Hippocampal formation (tissue), 2 donors: ENCODE results near the gene LFNG.

Source experiments
- DNase-seq, 2 donors: peaks; one replicate each; lab custom pipeline; 2025; lab: John Stamatoyannopoulos, UW

The LFNG gene

GRCh38 chr7:2503056-2503941 lies 16.3 kb upstream of the LFNG start:
- DNase-seq, result no peak

GRCh38 chr7:2504128-2504888 lies 15.3 kb upstream of the LFNG start:
- no peak for DNase-seq

GRCh38 chr7:2504889-2505375 lies 14.6 kb upstream of the LFNG start:
- no peak for DNase-seq

- DNase-seq, result no peak
Measured at GRCh38 chr7:2505401-2505800, 14.2 kb upstream of the LFNG start.

- DNase-seq, result no peak
Measured at GRCh38 chr7:2507208-2507916, 12.2 kb upstream of the LFNG start.

GRCh38 chr7:2507917-2508306 lies 11.7 kb upstream of the LFNG start:
- no peak for DNase-seq

GRCh38 chr7:2508327-2509215 lies 11.0 kb upstream of the LFNG start:
- DNase-seq, result no peak

GRCh38 chr7:2509298-2509906 lies 10.2 kb upstream of the LFNG start:
- no peak for DNase-seq

GRCh38 chr7:2510130-2510776 lies 9.3 kb upstream of the LFNG start:
- no peak for DNase-seq

GRCh38 chr7:2510909-2511768 lies 8.4 kb upstream of the LFNG start:
- no peak for DNase-seq

GRCh38 chr7:2511769-2512168 lies 7.8 kb upstream of the LFNG start:
- no peak for DNase-seq

- DNase-seq, result no peak
Measured at GRCh38 chr7:2512179-2512661, 7.4 kb upstream of the LFNG start.

- DNase-seq, result no peak
Measured at GRCh38 chr7:2512713-2513112, 6.9 kb upstream of the LFNG start.

- no peak for DNase-seq
Measured at GRCh38 chr7:2513702-2514101, 5.9 kb upstream of the LFNG start.

- DNase-seq, result no peak
Measured at GRCh38 chr7:2514473-2515423, 4.8 kb upstream of the LFNG start.

GRCh38 chr7:2515424-2516193 lies 4.0 kb upstream of the LFNG start:
- no peak for DNase-seq

- DNase-seq, result no peak
Measured at GRCh38 chr7:2516194-2516555, 3.4 kb upstream of the LFNG start.
